Spleen (tissue), 11 donors: ENCODE measurements around the gene SLC6A18. TPM values are rescaled to one million over a fixed set of nuclear protein-coding genes. Genes with fewer than 3 reads are reported as not detected.

Experiments
- DNase-seq: peaks from one replicate; pipeline ENCODE4 v3.0.0-alpha.2; 2020
- H3K27ac ChIP-seq, 8 donors: fragments of 200-600 bp; sonication (generic) in 7 of 8; 1 replicate in 4 of 8; 2 replicates in 4 of 8; pipeline versions ENCODE4 v1.5.0 to v1.8.0; 2016 to 2021; ENCODE audit warnings: inconsistent platforms in 4 of 8, mild to moderate bottlenecking in 4 of 8, moderate library complexity in 1 of 8
- H3K27me3 ChIP-seq, 7 donors: fragments of 200-600 bp; sonication (generic) in 6 of 7; replicated peaks in 1 of 7; 1 replicate in 4 of 7; 2 replicates in 3 of 7; pipeline versions ENCODE4 v1.5.0 to v1.8.0; 2016 to 2021; ENCODE audit warnings: inconsistent platforms in 3 of 7, mild to moderate bottlenecking in 1 of 7
- H3K36me3 ChIP-seq, 6 donors: fragments of 200-600 bp; sonication (generic) in 5 of 6; 1 replicate in 4 of 6; 2 replicates in 2 of 6; pipeline versions ENCODE4 v1.5.0 to v1.8.0; 2016 to 2021; ENCODE audit warnings: inconsistent platforms in 2 of 6
- H3K4me1 ChIP-seq, 6 donors: fragments of 200-600 bp; sonication (generic) in 5 of 6; 1 replicate in 3 of 6; 2 replicates in 3 of 6; pipeline versions ENCODE4 v1.5.0 to v1.8.0; 2016 to 2021; ENCODE audit warnings: inconsistent platforms in 3 of 6
- H3K4me3 ChIP-seq, 8 donors: fragments of 200-600 bp; sonication (generic) in 7 of 8; 1 replicate in 4 of 8; 2 replicates in 4 of 8; pipeline versions ENCODE4 v1.5.0 to v1.8.0; 2016 to 2021; ENCODE audit warnings: inconsistent platforms in 4 of 8, mild to moderate bottlenecking in 4 of 8, moderate library complexity in 2 of 8
- H3K9me3 ChIP-seq, 8 donors: fragments of 200-600 bp; sonication (generic) in 7 of 8; 1 replicate in 4 of 8; 2 replicates in 4 of 8; pipeline versions ENCODE4 v1.5.0 to v1.8.0; 2016 to 2021; ENCODE audit warnings: inconsistent platforms in 4 of 8
- POLR2A ChIP-seq, 3 donors: fragments of 450-650 bp; IDR thresholded peaks; one replicate each; pipeline ENCODE4 v1.5.1; 2017; ENCODE audit warnings: antibody characterized with exemption in 3 of 3, mild to moderate bottlenecking in 1 of 3
- POLR2AphosphoS5 ChIP-seq, 3 donors: sonication (generic); formaldehyde crosslinking; IDR thresholded peaks; one replicate each; pipeline ENCODE4 v1.5.1; 2017; ENCODE audit warnings: antibody characterized with exemption in 3 of 3
- WGBS, 5 donors: extraction: QIAGEN DNeasy Blood & Tissue Kit in 3 of 5; methylation state at CpG; one replicate each; pipeline versions ENCODE4 v1.1.5 to v1.1.7; 2013 to 2018; 5-methylcytosine and 5-hydroxymethylcytosine counted together
- intact Hi-C: fragments of 100-400 bp; cut with DNase I; formaldehyde crosslinking; loops from one replicate; pipeline ENCODE4 v1.15.0; 2023; ENCODE audit warnings: low total_unique reads
- polyA plus RNA-seq, 3 donors: library from polyadenylated mRNA; stranded (reverse); fragments of 200-250 nt; gene quantifications; one replicate each; pipeline ENCODE4 v1.2.1, GENCODE V29; 2013
- total RNA-seq, 7 donors: library from RNA; depleted of rRNA in 3 of 7; stranded (reverse); fragments of >200 nt in 3 of 7; fragmentation: NEBNext Ultra II Directional in 4 of 7; extraction: Animal tissue kit (Norgen Biotek cat#: 25700) in 4 of 7; gene quantifications; one replicate each; pipeline versions ENCODE4 v1.1.0 to v1.2.1, GENCODE V29; 2016 to 2021
- TF ChIP-seq, protein P1 (sequence below), 11 experiments: fragments of 200-600 bp in 7 of 11; fragments of 450-650 bp in 4 of 11; sonication (generic) in 4 of 11; IDR thresholded peaks in 8 of 11; conservative IDR thresholded peaks in 3 of 11; 1 replicate in 7 of 11; 2 replicates in 4 of 11; pipeline versions ENCODE4 v1.4.0 to v1.8.0; 2016 to 2021; ENCODE audit warnings: antibody characterized with exemption in 11 of 11, inconsistent platforms in 4 of 11, mild to moderate bottlenecking in 1 of 11
- donor health status: healthy with polysubstance abuse.
- donor health status: DM: no; HTN: no; CAD: no; lungs with moderate emphysema.
- donor health status: DM: no; HTN: no; CAD: no.
- donor health status: Bipolar disorder and iron deficiency.
- donor health status: healthy.
- donor health status: DM: no; HTN: no; CAD: no.
- donor health status: DM: yes; HTN: yes; CAD: no.

The SLC6A18 gene
- total and polyA plus RNA-seq, 10 donors, result not detected

DNA sequence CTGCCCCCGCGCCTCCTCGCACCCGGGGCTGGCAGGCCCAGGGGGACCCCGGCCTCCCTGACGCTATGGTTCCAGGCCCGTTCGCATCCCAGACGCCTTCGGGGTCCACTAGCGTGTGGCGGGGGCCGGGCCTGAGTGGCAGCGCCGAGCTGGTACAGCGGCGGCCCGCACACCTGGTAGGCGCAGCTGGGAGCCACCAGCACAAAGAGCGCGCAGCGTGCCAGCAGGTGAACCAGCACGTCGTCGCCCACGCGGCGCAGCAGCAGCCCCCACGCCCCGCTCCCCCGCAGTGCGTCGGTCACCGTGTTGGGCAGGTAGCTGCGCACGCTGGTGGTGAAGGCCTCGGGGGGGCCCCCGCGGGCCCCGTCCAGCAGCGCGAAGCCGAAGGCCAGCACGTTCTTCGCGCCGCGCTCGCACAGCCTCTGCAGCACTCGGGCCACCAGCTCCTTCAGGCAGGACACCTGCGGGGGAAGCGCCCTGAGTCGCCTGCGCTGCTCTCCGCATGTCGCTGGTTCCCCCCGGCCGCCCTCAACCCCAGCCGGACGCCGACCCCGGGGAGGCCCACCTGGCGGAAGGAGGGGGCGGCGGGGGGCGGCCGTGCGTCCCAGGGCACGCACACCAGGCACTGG, 69.1 kb downstream of the SLC6A18 start:
- peaks cover 0 to 23% (median 16%) of the 10 kb centered on the region in 6 donors for H3K4me1 ChIP-seq
- peak overlapping the region in 7 of 8 donors; percentile 14 to 66 (median 29) for H3K4me3 ChIP-seq
- intact Hi-C loops, result no loop called here
- WGBS, 5 donors, result 24 to 36% (median 32%) methylated on average over 27 to 69 of the region's 69 CpGs
- no peak overlapping the region for H3K27ac ChIP-seq
- TF ChIP-seq POLR2AphosphoS5 (IDR thresholded peaks at IDR 0.05) (no peak), POLR2A (IDR thresholded peaks at IDR 0.05) (no peak)
- TF ChIP-seq, protein P1, sequence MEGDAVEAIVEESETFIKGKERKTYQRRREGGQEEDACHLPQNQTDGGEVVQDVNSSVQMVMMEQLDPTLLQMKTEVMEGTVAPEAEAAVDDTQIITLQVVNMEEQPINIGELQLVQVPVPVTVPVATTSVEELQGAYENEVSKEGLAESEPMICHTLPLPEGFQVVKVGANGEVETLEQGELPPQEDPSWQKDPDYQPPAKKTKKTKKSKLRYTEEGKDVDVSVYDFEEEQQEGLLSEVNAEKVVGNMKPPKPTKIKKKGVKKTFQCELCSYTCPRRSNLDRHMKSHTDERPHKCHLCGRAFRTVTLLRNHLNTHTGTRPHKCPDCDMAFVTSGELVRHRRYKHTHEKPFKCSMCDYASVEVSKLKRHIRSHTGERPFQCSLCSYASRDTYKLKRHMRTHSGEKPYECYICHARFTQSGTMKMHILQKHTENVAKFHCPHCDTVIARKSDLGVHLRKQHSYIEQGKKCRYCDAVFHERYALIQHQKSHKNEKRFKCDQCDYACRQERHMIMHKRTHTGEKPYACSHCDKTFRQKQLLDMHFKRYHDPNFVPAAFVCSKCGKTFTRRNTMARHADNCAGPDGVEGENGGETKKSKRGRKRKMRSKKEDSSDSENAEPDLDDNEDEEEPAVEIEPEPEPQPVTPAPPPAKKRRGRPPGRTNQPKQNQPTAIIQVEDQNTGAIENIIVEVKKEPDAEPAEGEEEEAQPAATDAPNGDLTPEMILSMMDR (IDR thresholded peaks at IDR 0.05 in 8 of 11, conservative IDR thresholded peaks at IDR 0.05 in 3 of 11), result no peak
- H3K27me3 ChIP-seq, result peaks cover 0 to 74% (median 37%) of the 10 kb centered on the region in 7 donors
- peak; percentile 74 for DNase-seq
- H3K36me3 ChIP-seq, result no peaks in the 10 kb centered on the region
- H3K9me3 ChIP-seq, result no peaks in the 10 kb centered on the region

GRCh38 chr5:1294835-1295649, 69.9 kb downstream of the SLC6A18 start, which contains the start of gene TERT:
TERT (minus strand) TSS chr5:1295068; CDS start chr5:1294989, 79 bp downstream.
- H3K4me1 ChIP-seq, result peaks cover 0 to 26% (median 16%) of the 10 kb centered on the region in 6 donors
- DNase-seq, result peak; percentile 85
- TF ChIP-seq POLR2A (IDR thresholded peaks at IDR 0.05) (no peak), POLR2AphosphoS5 (IDR thresholded peaks at IDR 0.05) (no peak)
- TF ChIP-seq, protein P1 (IDR thresholded peaks at IDR 0.05 in 8 of 11, conservative IDR thresholded peaks at IDR 0.05 in 3 of 11), result peak in 1 of 11 experiments; percentile 8

GRCh38 chr5:1295650-1296037, 70.5 kb downstream of the SLC6A18 start:
- DNase-seq, result peak; percentile 76
- intact Hi-C loops, result no loop called here
- TF ChIP-seq POLR2A (IDR thresholded peaks at IDR 0.05) (no peak), POLR2AphosphoS5 (IDR thresholded peaks at IDR 0.05) (no peak)
- TF ChIP-seq, protein P1 (IDR thresholded peaks at IDR 0.05 in 8 of 11, conservative IDR thresholded peaks at IDR 0.05 in 3 of 11), result no peak
- Histone ChIP-seq H3K4me3 (peak overlapping the region in 3 of 8 donors; percentile 14 to 66 (median 42)), H3K36me3 (no peaks in the 10 kb centered on the region), H3K4me1 (peaks cover 0 to 28% (median 16%) of the 10 kb centered on the region in 6 donors), H3K27ac (no peak overlapping the region), H3K9me3 (no peaks in the 10 kb centered on the region), H3K27me3 (peaks cover 0 to 74% (median 37%) of the 10 kb centered on the region in 7 donors)
- WGBS, 5 donors, result 46 to 60% (median 53%) methylated on average over 5 to 22 of the region's 22 CpGs

More at GRCh38 chr5:1294835-1295649, 69.9 kb downstream of the SLC6A18 start, which contains the start of gene TERT:
- H3K4me3 ChIP-seq, result peak within 1 kb of the TSS in 7 of 8 donors; percentile 14 to 66 (median 29)
- intact Hi-C loops, result no loop called here
- H3K9me3 ChIP-seq, result no peaks in the 10 kb centered on the region
- H3K36me3 ChIP-seq, result no peaks in the 10 kb centered on the region
- peaks cover 0 to 75% (median 37%) of the 10 kb centered on the region in 7 donors for H3K27me3 ChIP-seq
- 3 to 11% (median 5%) methylated on average over 41 to 102 of the region's 102 CpGs for WGBS, 5 donors
- no peak within 1 kb of the TSS for H3K27ac ChIP-seq

Other genes starting within 250 kb of the SLC6A18 start
- 10 to 100 TPM in 6 of 7 donors, 1 to 10 TPM in 1; 1.4 to 52.3 (median 17.9) TPM for gene NKD2, start 216.6 kb upstream of the SLC6A18 start, total RNA-seq
- gene NKD2, start 216.6 kb upstream of the SLC6A18 start, polyA plus RNA-seq, result 10 to 100 TPM in 1 of 3 donors, 1 to 10 TPM in 2; 5.9 to 16.4 (median 7.0) TPM
- 100 to 1,000 TPM in 2 of 7 donors, 10 to 100 TPM in 5; 40.4 to 120 (median 78.6) TPM for gene SLC12A7, start 113.3 kb upstream of the SLC6A18 start, total RNA-seq
- gene SLC12A7, start 113.3 kb upstream of the SLC6A18 start, polyA plus RNA-seq, result 10 to 100 TPM in 2 of 3 donors, 1 to 10 TPM in 1; 8.6 to 27.0 (median 15.4) TPM
- under 1 TPM in 1 of 7 donors, not detected in 6; 0.50 TPM for gene SLC6A19, start 23.8 kb upstream of the SLC6A18 start, total RNA-seq
- under 1 TPM in 1 of 3 donors, not detected in 2; under 0.01 TPM for gene SLC6A19, start 23.8 kb upstream of the SLC6A18 start, polyA plus RNA-seq
- 1 to 10 TPM in 2 of 7 donors, under 1 TPM in 3, not detected in 2; 0.16 to 5.3 (median 0.43) TPM for gene TERT, start 69.7 kb downstream of the SLC6A18 start, total RNA-seq
- under 1 TPM; 0.09 to 0.53 (median 0.19) TPM for gene TERT, start 69.7 kb downstream of the SLC6A18 start, polyA plus RNA-seq
- gene CLPTM1L, start 119.7 kb downstream of the SLC6A18 start, total RNA-seq, result 100 to 1,000 TPM in 3 of 7 donors, 10 to 100 TPM in 4; 87.2 to 118 (median 99.9) TPM
- 10 to 100 TPM; 39.7 to 55.6 (median 45.1) TPM for gene CLPTM1L, start 119.7 kb downstream of the SLC6A18 start, polyA plus RNA-seq
- under 1 TPM in 3 of 7 donors, not detected in 4; 0.09 to 0.27 (median 0.18) TPM for gene SLC6A3, start 220.1 kb downstream of the SLC6A18 start, total RNA-seq
- under 1 TPM; 0.02 to 0.06 (median 0.03) TPM for gene SLC6A3, start 220.1 kb downstream of the SLC6A18 start, polyA plus RNA-seq